HFF-Myc (cell line): ENCODE results near the gene HSPA8.

Source experiments
- DNase-seq: peaks from one replicate; pipeline ENCODE4 v3.0.0-alpha.2; 2011; ENCODE audit warnings: low read depth; ENCODE audit errors: extremely low read depth
- H3K4me3 ChIP-seq: replicated peaks from 2 replicates; pipeline ENCODE4 v1.5.1; 2011; ENCODE audit warnings: low read depth, mild to moderate bottlenecking, control low read depth, low read length
- CTCF ChIP-seq: IDR thresholded peaks from 2 replicates; pipeline ENCODE4 v1.5.1; 2012; ENCODE audit warnings: mild to moderate bottlenecking, low read depth, low read length, control low read depth; ENCODE audit errors: missing control alignments

The HSPA8 gene

GRCh38 chr11:123046473-123047259 lies 15.3 kb downstream of the HSPA8 start:
- no peak overlapping the region for H3K4me3 ChIP-seq
- no peak for DNase-seq
- TF ChIP-seq CTCF: no peak

- no peak for DNase-seq
Measured at GRCh38 chr11:123045101-123045500, 16.8 kb downstream of the HSPA8 start.

GRCh38 chr11:123041185-123041584 lies 20.8 kb downstream of the HSPA8 start:
- H3K4me3 ChIP-seq: no peak overlapping the region
- TF ChIP-seq CTCF: no peak
- no peak for DNase-seq

More at GRCh38 chr11:123045101-123045500, 16.8 kb downstream of the HSPA8 start:
- H3K4me3 ChIP-seq: no peak overlapping the region
- TF ChIP-seq CTCF: no peak

- no peak for DNase-seq
- H3K4me3 ChIP-seq: no peak overlapping the region
- no peak for TF ChIP-seq CTCF
Measured at GRCh38 chr11:123040111-123040432, 21.9 kb downstream of the HSPA8 start.

GRCh38 chr11:123035831-123036230 lies 26.1 kb downstream of the HSPA8 start:
- TF ChIP-seq CTCF: no peak
- no peak for DNase-seq
- H3K4me3 ChIP-seq: no peak overlapping the region

- DNase-seq: no peak
- no peak for TF ChIP-seq CTCF
- H3K4me3 ChIP-seq: no peak overlapping the region
Measured at GRCh38 chr11:123034597-123034996, 27.3 kb downstream of the HSPA8 start.

GRCh38 chr11:123033895-123034294 lies 28.0 kb downstream of the HSPA8 start:
- no peak for TF ChIP-seq CTCF
- DNase-seq: no peak
- no peak overlapping the region for H3K4me3 ChIP-seq
